Measurements from ENCODE around the gene PNPT1. TPM values are rescaled to one million over a fixed set of nuclear protein-coding genes. Genes with fewer than 3 reads are reported as not detected.
"Not testable (repeated sequence)": the region's sequence is repeated elsewhere in the genome, so short reads cannot be mapped to it uniquely, and the experiment has no call there.

The PNPT1 gene
- total RNA-seq, 1 donor from 2014 or later = 29.0 TPM

DNA sequence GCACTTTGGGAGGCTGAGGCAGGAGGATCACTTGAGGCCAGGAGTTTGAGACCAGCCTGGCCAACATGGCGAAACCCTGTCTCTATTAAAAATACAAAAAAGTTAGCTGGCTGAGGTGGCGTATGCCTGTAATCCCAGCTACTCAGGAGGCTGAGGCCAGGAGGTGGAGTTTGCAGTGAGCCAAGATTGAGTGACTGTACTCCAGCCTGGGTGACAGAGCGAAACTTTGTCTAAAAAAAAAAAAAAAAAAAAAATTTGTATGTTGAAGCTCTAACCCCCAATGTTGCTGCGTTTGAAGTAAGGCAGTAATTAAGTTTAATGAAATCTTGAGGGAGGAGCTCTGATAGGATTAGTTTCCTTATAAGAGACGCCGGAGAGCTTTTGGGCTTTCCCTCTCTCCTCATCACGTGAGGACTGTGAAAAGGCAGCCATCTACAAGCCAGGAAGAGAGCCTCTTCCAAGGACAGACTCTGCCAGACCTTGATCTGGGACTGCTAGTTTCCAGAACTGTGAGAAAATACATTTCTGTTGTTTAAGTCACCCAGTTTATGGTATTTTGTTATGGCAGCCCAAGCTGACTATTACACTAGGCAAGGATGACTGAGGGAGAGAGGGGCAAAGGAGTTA lies 11.5 kb upstream of the PNPT1 start:
- no peak for DNase-seq (ENCODE audit: extremely low spot score, unreplicated experiment)
- H3K36me3 Mint-ChIP-seq = no peaks in the 10 kb centered on the region
- no peaks in the 10 kb centered on the region for H3K9me3 Mint-ChIP-seq
- TF ChIP-seq, protein P1, sequence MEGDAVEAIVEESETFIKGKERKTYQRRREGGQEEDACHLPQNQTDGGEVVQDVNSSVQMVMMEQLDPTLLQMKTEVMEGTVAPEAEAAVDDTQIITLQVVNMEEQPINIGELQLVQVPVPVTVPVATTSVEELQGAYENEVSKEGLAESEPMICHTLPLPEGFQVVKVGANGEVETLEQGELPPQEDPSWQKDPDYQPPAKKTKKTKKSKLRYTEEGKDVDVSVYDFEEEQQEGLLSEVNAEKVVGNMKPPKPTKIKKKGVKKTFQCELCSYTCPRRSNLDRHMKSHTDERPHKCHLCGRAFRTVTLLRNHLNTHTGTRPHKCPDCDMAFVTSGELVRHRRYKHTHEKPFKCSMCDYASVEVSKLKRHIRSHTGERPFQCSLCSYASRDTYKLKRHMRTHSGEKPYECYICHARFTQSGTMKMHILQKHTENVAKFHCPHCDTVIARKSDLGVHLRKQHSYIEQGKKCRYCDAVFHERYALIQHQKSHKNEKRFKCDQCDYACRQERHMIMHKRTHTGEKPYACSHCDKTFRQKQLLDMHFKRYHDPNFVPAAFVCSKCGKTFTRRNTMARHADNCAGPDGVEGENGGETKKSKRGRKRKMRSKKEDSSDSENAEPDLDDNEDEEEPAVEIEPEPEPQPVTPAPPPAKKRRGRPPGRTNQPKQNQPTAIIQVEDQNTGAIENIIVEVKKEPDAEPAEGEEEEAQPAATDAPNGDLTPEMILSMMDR (conservative IDR thresholded peaks at IDR 0.05) = no peak
- H3K27ac Mint-ChIP-seq = no peak overlapping the region
- H3K4me3 Mint-ChIP-seq = no peak overlapping the region
- H3K4me1 Mint-ChIP-seq (ENCODE audit: unreplicated experiment) = no peaks in the 10 kb centered on the region
- peaks cover 22% of the 10 kb centered on the region for H3K27me3 Mint-ChIP-seq

DNA sequence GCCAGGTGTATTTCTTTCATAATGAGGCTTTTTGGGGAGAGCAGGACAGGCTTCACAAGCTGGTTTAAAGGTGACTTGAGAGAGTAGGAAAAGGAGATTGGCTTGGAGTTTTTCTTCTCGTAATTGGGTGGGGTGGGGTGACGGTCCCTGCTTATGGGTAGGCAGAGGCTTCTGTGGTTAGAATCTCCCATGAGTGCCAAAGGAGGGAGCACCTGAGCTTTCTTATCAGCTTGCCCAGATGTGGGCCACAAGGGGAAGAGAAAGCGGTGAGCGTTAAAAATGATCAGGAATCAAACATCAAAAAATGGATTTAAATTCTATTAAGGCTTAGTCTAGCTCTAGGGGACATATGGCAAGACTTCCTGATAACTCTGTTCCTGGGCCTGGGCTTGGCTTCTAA lies 9.7 kb upstream of the PNPT1 start:
- H3K9me3 Mint-ChIP-seq = no peaks in the 10 kb centered on the region
- no peak overlapping the region for H3K4me3 Mint-ChIP-seq
- no peak for DNase-seq (ENCODE audit: extremely low spot score, unreplicated experiment)
- TF ChIP-seq, protein P1 (conservative IDR thresholded peaks at IDR 0.05) = no peak
- H3K4me1 Mint-ChIP-seq (ENCODE audit: unreplicated experiment) = no peaks in the 10 kb centered on the region
- H3K27me3 Mint-ChIP-seq = peaks cover 37% of the 10 kb centered on the region
- no peak overlapping the region for H3K27ac Mint-ChIP-seq
- H3K36me3 Mint-ChIP-seq = no peaks in the 10 kb centered on the region

DNA sequence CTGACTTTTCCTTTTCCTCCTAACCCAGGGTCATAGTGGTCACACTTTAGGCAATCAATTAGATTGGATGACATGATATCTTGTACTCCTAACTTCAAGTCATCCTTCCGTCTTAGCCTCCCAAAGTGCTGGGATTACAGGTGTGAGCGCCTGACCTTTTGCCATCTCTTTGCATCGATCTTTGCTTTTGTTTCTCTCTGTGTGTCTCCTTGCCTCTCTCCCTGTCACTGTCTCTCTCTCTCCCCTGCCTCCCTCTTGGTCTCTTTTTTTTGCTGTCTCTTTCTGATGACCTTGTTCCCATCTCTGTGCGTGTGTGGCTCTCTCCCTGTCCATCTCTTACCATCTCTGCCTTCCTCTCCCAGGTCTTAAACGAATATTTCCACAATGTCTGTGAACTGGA lies 904 bp downstream of the PNPT1 start:
- peaks cover 15% of the 10 kb centered on the region for H3K4me1 Mint-ChIP-seq (ENCODE audit: unreplicated experiment)
- H3K27ac Mint-ChIP-seq = peak overlapping the region; percentile 92
- not testable (repeated sequence) for H3K9me3 Mint-ChIP-seq; DNase-seq (ENCODE audit: extremely low spot score, unreplicated experiment); H3K27me3 Mint-ChIP-seq; H3K36me3 Mint-ChIP-seq
- peak overlapping the region; percentile 99 for H3K4me3 Mint-ChIP-seq

DNA sequence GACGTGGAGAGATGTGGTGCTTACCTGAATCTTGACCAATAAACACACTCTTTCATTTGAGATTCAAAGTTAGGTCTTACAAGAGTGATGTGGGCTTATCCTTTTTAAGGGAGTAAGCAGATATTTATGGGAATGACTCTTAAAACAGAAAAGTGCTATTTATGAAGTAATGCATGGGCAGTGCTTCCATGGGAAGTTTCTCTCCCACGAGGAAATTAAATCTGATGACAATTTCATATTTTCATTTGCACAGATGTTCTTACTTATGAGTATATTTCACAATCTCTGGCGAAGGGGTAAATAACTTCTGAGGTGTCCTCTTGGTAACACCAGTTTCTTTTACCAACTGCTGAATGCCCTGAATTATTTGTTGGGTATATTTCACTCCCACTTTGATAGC lies 21.0 kb downstream of the PNPT1 start:
- Mint-ChIP-seq H3K27ac (no peak overlapping the region), H3K27me3 (no peaks in the 10 kb centered on the region), H3K9me3 (no peaks in the 10 kb centered on the region), H3K4me1 (ENCODE audit: unreplicated experiment) (no peaks in the 10 kb centered on the region), H3K4me3 (no peak overlapping the region), H3K36me3 (peaks cover 12% of the 10 kb centered on the region)
- TF ChIP-seq, protein P1 (conservative IDR thresholded peaks at IDR 0.05) = no peak
- no peak for DNase-seq (ENCODE audit: extremely low spot score, unreplicated experiment)

DNA sequence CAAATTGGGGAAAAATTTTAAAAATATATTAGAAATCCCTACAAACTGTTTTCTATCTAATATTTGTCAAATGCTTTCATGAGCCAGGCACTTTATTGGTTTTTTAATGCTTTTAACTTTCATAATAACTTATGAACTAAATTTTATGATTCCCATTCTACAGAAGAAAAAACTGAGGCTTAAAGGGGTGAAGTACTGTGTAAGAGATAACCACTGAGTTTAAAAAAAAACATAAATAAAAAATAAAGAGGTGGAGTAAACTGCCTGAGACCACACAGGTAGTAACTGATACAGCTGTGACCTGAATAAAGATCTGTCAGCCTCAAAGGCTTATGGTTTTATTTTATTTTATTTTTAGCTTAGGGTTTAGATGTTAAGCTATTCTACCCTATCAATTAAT lies 24.7 kb downstream of the PNPT1 start:
- Mint-ChIP-seq H3K4me1 (ENCODE audit: unreplicated experiment) (no peaks in the 10 kb centered on the region), H3K36me3 (peaks cover 15% of the 10 kb centered on the region), H3K27me3 (no peaks in the 10 kb centered on the region), H3K9me3 (no peaks in the 10 kb centered on the region), H3K4me3 (no peak overlapping the region), H3K27ac (no peak overlapping the region)
- no peak for DNase-seq (ENCODE audit: extremely low spot score, unreplicated experiment)
- TF ChIP-seq, protein P1 (conservative IDR thresholded peaks at IDR 0.05) = no peak

DNA sequence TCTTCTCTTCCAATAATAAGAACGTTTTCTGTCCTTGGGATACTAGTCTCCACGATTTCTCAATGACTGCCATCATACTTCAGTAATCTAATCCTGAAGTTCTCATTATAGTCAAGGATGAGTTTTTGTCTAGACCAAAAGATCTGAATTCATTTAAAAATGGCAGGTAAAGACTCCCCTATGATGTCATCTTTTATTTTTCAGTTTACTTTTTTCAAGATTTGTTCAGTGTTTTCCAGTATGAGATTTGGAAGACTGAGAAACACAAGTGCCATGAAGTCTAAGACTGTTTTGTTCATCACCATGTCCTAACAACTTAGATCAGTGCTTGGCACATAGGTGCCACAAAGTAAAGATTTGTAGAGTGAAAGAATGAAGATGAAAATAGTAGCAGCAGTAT lies 40.4 kb downstream of the PNPT1 start:
- no peak overlapping the region for H3K27ac Mint-ChIP-seq
- DNase-seq (ENCODE audit: extremely low spot score, unreplicated experiment) = no peak
- TF ChIP-seq, protein P1 (conservative IDR thresholded peaks at IDR 0.05) = no peak
- peaks cover 26% of the 10 kb centered on the region for H3K36me3 Mint-ChIP-seq
- H3K4me3 Mint-ChIP-seq = no peak overlapping the region
- H3K27me3 Mint-ChIP-seq = no peaks in the 10 kb centered on the region
- no peaks in the 10 kb centered on the region for H3K4me1 Mint-ChIP-seq (ENCODE audit: unreplicated experiment)
- no peaks in the 10 kb centered on the region for H3K9me3 Mint-ChIP-seq

Measured in type B pancreatic cell (in vitro differentiated cells).